Choroid plexus epithelial cell (primary cell): ENCODE measurements around the gene TRIM49.
"Not testable (repeated sequence)": the region's sequence is repeated elsewhere in the genome, so short reads cannot be mapped to it uniquely, and the experiment has no call there.

ENCODE experiments used
- DNase-seq: peaks from one replicate; pipeline ENCODE4 v3.0.0-alpha.2; 2010; ENCODE audit warnings: low read depth
- H3K4me3 ChIP-seq: 2 replicates; pipeline ENCODE4 v1.5.1; 2011; ENCODE audit warnings: low read depth, mild to moderate bottlenecking, control low read depth, low read length, moderate library complexity

Gene TRIM49

GRCh38 chr11:89808475-89808874, at the start of gene TRIM49:
TSS of gene TRIM49 (minus strand) at chr11:89808575. CDS start at chr11:89804469, 4,106 bp downstream.
- not testable (repeated sequence) for DNase-seq, H3K4me3 ChIP-seq

GRCh38 chr11:89826694-89827093, 18.3 kb upstream of the TRIM49 start:
- not testable (repeated sequence) for DNase-seq, H3K4me3 ChIP-seq

GRCh38 chr11:89820008-89820407, 11.6 kb upstream of the TRIM49 start:
- not testable (repeated sequence) for DNase-seq, H3K4me3 ChIP-seq

GRCh38 chr11:89813535-89813934, 5.2 kb upstream of the TRIM49 start:
- H3K4me3 ChIP-seq, result not testable (repeated sequence)

GRCh38 chr11:89787506-89788063, 20.8 kb downstream of the TRIM49 start:
- not testable (repeated sequence) for DNase-seq

More at GRCh38 chr11:89813535-89813934, 5.2 kb upstream of the TRIM49 start:
- not testable (repeated sequence) for DNase-seq

GRCh38 chr11:89785726-89786125, 22.6 kb downstream of the TRIM49 start:
- DNase-seq, H3K4me3 ChIP-seq: not testable (repeated sequence)

More at GRCh38 chr11:89787506-89788063, 20.8 kb downstream of the TRIM49 start:
- not testable (repeated sequence) for H3K4me3 ChIP-seq

GRCh38 chr11:89750822-89751221, 57.6 kb downstream of the TRIM49 start:
- H3K4me3 ChIP-seq, DNase-seq: not testable (repeated sequence)
